ENCODE results near the gene SLC36A1.

Gene SLC36A1

DNA sequence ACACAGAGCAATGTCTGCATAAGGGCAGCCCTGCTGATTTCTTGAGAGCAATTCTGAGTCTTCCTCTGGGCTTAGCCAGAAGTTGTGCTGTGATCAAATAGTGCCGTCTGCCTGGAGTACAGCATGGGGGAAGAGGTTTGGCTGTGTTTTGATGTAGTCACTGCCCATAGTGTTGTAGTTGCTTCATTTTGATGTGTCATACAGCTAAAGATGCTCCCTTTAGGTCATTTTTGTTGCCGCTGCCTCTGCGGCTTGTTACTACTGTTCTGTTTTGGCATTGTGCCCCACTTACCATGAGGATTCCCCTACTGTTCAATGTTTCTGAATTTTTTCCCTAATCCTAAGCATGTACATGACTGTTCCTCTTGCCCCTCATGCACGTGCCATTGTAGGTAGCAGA is 23.0 kb downstream of the SLC36A1 start:
- Mint-ChIP-seq H3K9me3 (no peaks in the 10 kb centered on the region), H3K27me3 (ENCODE audit: low read depth) (no peaks in the 10 kb centered on the region), H3K4me3 (no peak overlapping the region), H3K4me1 (peaks cover 10% of the 10 kb centered on the region), H3K27ac (no peak overlapping the region), H3K36me3 (ENCODE audit: low read depth) (peaks cover 24% of the 10 kb centered on the region)
- TF ChIP-seq, protein P1, sequence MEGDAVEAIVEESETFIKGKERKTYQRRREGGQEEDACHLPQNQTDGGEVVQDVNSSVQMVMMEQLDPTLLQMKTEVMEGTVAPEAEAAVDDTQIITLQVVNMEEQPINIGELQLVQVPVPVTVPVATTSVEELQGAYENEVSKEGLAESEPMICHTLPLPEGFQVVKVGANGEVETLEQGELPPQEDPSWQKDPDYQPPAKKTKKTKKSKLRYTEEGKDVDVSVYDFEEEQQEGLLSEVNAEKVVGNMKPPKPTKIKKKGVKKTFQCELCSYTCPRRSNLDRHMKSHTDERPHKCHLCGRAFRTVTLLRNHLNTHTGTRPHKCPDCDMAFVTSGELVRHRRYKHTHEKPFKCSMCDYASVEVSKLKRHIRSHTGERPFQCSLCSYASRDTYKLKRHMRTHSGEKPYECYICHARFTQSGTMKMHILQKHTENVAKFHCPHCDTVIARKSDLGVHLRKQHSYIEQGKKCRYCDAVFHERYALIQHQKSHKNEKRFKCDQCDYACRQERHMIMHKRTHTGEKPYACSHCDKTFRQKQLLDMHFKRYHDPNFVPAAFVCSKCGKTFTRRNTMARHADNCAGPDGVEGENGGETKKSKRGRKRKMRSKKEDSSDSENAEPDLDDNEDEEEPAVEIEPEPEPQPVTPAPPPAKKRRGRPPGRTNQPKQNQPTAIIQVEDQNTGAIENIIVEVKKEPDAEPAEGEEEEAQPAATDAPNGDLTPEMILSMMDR (IDR thresholded peaks at IDR 0.05; ENCODE audit: unreplicated experiment in 3 of 3): no peak

DNA sequence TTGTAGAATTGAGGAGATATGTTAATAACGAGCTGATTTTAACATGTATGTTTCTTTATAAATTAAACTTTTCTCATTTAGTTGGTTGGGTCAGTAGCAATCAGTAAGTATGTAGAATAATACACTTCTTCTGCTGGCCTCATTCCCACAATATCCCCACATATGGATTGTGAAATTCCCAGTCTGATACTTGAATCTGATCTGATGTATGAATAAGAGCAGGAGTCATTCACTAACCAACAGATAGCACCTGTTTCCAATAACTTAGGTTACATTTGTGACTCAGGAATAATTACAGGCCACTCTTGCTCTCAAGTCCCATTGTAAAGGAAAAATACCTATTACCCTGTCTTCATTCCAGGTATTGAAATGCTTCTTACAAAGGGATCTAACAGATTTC is 23.9 kb downstream of the SLC36A1 start:
- TF ChIP-seq, protein P1 (IDR thresholded peaks at IDR 0.05; ENCODE audit: unreplicated experiment in 3 of 3): no peak
- H3K27ac Mint-ChIP-seq: no peak overlapping the region
- no peak overlapping the region for H3K4me3 Mint-ChIP-seq
- no peaks in the 10 kb centered on the region for H3K27me3 Mint-ChIP-seq (ENCODE audit: low read depth)
- H3K36me3 Mint-ChIP-seq (ENCODE audit: low read depth): peaks cover 21% of the 10 kb centered on the region
- peaks cover 14% of the 10 kb centered on the region for H3K4me1 Mint-ChIP-seq
- no peaks in the 10 kb centered on the region for H3K9me3 Mint-ChIP-seq

DNA sequence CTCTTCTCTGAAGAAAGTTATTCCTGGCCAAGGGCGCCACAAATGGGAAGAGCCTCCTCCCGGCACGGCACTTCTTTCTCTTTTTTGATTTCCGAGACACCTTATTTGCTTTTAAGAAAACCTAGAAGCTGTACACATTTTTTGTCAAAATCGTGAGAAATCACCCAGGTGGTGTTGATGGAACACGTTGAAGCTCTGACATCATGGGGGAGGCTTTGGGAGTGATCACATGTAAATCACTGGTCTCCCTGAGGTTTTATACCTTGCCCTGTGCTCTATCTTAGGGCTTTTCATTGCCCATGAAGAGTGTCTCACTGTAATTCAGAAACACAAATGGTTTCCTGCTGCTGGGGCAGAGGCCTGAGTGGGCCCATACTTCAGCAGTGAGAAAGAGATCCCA is 27.4 kb downstream of the SLC36A1 start:
- no peak overlapping the region for H3K4me3 Mint-ChIP-seq
- H3K4me1 Mint-ChIP-seq: peaks cover 47% of the 10 kb centered on the region
- peak overlapping the region in 1 of 3 experiments; percentile 6 for H3K27ac Mint-ChIP-seq
- H3K27me3 Mint-ChIP-seq (ENCODE audit: low read depth): no peaks in the 10 kb centered on the region
- peaks cover 15% of the 10 kb centered on the region for H3K36me3 Mint-ChIP-seq (ENCODE audit: low read depth)
- H3K9me3 Mint-ChIP-seq: no peaks in the 10 kb centered on the region
- TF ChIP-seq, protein P1 (IDR thresholded peaks at IDR 0.05; ENCODE audit: unreplicated experiment in 3 of 3): no peak

DNA sequence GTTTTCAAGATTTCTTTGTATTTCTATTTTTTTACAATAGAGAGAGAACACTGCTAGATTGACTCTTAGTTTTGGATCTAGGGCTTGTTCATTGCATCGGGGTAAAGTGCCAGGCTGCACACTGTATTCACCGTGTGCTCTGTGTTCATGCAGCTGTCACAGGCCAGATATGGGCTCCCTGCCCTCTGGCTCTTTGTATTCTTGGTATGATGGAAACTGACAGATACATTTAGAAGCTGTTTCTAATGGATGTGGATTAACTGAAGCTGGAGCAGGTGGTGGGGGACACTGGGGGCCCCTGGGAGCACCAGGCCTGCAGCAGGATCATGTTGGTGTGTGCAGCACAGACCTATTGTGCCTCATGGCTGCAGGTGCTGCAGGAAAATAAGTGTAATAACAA is 28.0 kb downstream of the SLC36A1 start:
- Mint-ChIP-seq H3K4me1 (peaks cover 52% of the 10 kb centered on the region), H3K36me3 (ENCODE audit: low read depth) (peaks cover 15% of the 10 kb centered on the region), H3K27me3 (ENCODE audit: low read depth) (no peaks in the 10 kb centered on the region), H3K9me3 (no peaks in the 10 kb centered on the region), H3K27ac (peak overlapping the region in 2 of 3 experiments; percentile 6 to 58), H3K4me3 (no peak overlapping the region)
- TF ChIP-seq, protein P1 (IDR thresholded peaks at IDR 0.05; ENCODE audit: unreplicated experiment in 3 of 3): no peak

DNA sequence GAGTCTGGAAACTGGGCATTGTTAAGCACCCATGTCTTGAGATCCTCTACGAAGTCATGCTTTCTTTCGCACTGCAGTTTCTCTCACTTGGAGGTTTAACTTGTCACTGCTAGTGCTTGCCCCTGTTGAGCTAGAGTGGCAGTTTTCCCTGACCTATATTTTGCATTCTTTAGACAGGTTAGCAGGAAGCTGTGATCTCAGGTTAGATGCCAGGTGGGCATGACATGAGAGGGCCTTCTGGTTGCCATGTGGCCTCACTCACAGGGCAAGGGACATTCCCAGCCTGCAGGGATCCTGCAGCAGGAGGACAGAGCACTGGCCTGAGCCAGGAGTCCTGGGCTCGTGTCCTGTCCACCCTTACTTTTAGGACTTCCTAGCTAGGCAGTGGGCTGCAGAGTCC is 28.6 kb downstream of the SLC36A1 start:
- TF ChIP-seq, protein P1 (IDR thresholded peaks at IDR 0.05; ENCODE audit: unreplicated experiment in 3 of 3): no peak
- Mint-ChIP-seq H3K36me3 (ENCODE audit: low read depth) (peaks cover 15% of the 10 kb centered on the region), H3K27me3 (ENCODE audit: low read depth) (no peaks in the 10 kb centered on the region), H3K27ac (peak overlapping the region in 1 of 3 experiments; percentile 58), H3K9me3 (no peaks in the 10 kb centered on the region), H3K4me1 (peaks cover 59% of the 10 kb centered on the region), H3K4me3 (no peak overlapping the region)

DNA sequence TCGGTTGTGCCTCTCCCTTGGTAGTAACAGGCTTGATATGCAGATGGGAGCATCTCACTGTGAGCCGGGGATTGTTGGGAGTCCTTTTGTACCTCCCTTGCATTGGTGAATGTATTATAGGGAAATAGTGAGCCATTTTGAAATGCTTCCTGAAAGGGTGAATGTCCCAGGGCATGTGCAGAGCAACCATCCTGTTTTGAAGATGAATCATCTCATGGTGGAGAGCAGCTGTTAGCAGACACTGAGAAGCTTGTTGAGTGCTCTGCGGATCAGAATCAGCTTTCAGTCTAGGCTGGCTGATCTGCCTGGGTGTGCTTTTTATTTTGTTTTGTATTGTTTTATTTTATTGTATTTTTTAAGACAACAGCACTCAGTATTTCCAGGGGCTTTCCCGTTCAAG is 29.7 kb downstream of the SLC36A1 start:
- H3K9me3 Mint-ChIP-seq: no peaks in the 10 kb centered on the region
- H3K27ac Mint-ChIP-seq: no peak overlapping the region
- H3K27me3 Mint-ChIP-seq (ENCODE audit: low read depth): no peaks in the 10 kb centered on the region
- H3K36me3 Mint-ChIP-seq (ENCODE audit: low read depth): peaks cover 15% of the 10 kb centered on the region
- peaks cover 70% of the 10 kb centered on the region for H3K4me1 Mint-ChIP-seq
- no peak overlapping the region for H3K4me3 Mint-ChIP-seq
- TF ChIP-seq, protein P1 (IDR thresholded peaks at IDR 0.05; ENCODE audit: unreplicated experiment in 3 of 3): no peak

All from nephron (organoid).